Measurements from ENCODE around the gene ITGAE.

The ITGAE gene

GRCh38 chr17:3753624-3754023 lies 47.4 kb downstream of the ITGAE start:
- no peak overlapping the region for H3K27ac ChIP-seq (ENCODE audit: low read depth, low read length)
- 87% methylated on average over 12 of the region's 12 CpGs for WGBS

GRCh38 chr17:3751836-3752235 lies 49.2 kb downstream of the ITGAE start:
- H3K4me3 ChIP-seq (ENCODE audit: low read length), result no peak overlapping the region
- H3K9me3 ChIP-seq (ENCODE audit: insufficient read depth, low read depth, low read length), result no peaks in the 10 kb centered on the region
- H3K36me3 ChIP-seq (ENCODE audit: insufficient read depth, low read length), result no peaks in the 10 kb centered on the region
- no peak overlapping the region for H3K9ac ChIP-seq (ENCODE audit: low read depth, low read length)
- WGBS, result 96% methylated on average over 15 of the region's 15 CpGs
- no peaks in the 10 kb centered on the region for H3K27me3 ChIP-seq (ENCODE audit: insufficient read depth, low read length)
- H3K27ac ChIP-seq (ENCODE audit: low read depth, low read length), result no peak overlapping the region
- H3K4me1 ChIP-seq (ENCODE audit: insufficient read depth, low read length), result no peaks in the 10 kb centered on the region

More at GRCh38 chr17:3753624-3754023, 47.4 kb downstream of the ITGAE start:
- no peak overlapping the region for H3K9ac ChIP-seq (ENCODE audit: low read depth, low read length)
- no peaks in the 10 kb centered on the region for H3K27me3 ChIP-seq (ENCODE audit: insufficient read depth, low read length)
- H3K9me3 ChIP-seq (ENCODE audit: insufficient read depth, low read depth, low read length), result no peaks in the 10 kb centered on the region
- no peak overlapping the region for H3K4me3 ChIP-seq (ENCODE audit: low read length)
- no peaks in the 10 kb centered on the region for H3K36me3 ChIP-seq (ENCODE audit: insufficient read depth, low read length)
- no peaks in the 10 kb centered on the region for H3K4me1 ChIP-seq (ENCODE audit: insufficient read depth, low read length)

GRCh38 chr17:3750926-3751325 lies 50.1 kb downstream of the ITGAE start:
- Histone ChIP-seq H3K4me1 (ENCODE audit: insufficient read depth, low read length) (no peaks in the 10 kb centered on the region), H3K4me3 (ENCODE audit: low read length) (no peak overlapping the region), H3K36me3 (ENCODE audit: insufficient read depth, low read length) (no peaks in the 10 kb centered on the region), H3K27me3 (ENCODE audit: insufficient read depth, low read length) (no peaks in the 10 kb centered on the region), H3K9me3 (ENCODE audit: insufficient read depth, low read depth, low read length) (no peaks in the 10 kb centered on the region), H3K27ac (ENCODE audit: low read depth, low read length) (no peak overlapping the region), H3K9ac (ENCODE audit: low read depth, low read length) (no peak overlapping the region)
- 85% methylated on average over 8 of the region's 8 CpGs for WGBS

- no peaks in the 10 kb centered on the region for H3K36me3 ChIP-seq (ENCODE audit: insufficient read depth, low read length)
- WGBS, result 92% methylated on average over 17 of the region's 17 CpGs
- no peaks in the 10 kb centered on the region for H3K4me1 ChIP-seq (ENCODE audit: insufficient read depth, low read length)
- no peaks in the 10 kb centered on the region for H3K9me3 ChIP-seq (ENCODE audit: insufficient read depth, low read depth, low read length)
- no peak overlapping the region for H3K9ac ChIP-seq (ENCODE audit: low read depth, low read length)
- no peak overlapping the region for H3K4me3 ChIP-seq (ENCODE audit: low read length)
- no peaks in the 10 kb centered on the region for H3K27me3 ChIP-seq (ENCODE audit: insufficient read depth, low read length)
- no peak overlapping the region for H3K27ac ChIP-seq (ENCODE audit: low read depth, low read length)
Observed at GRCh38 chr17:3750296-3750695, 50.7 kb downstream of the ITGAE start.

GRCh38 chr17:3748576-3748975 lies 52.4 kb downstream of the ITGAE start:
- no peak overlapping the region for H3K27ac ChIP-seq (ENCODE audit: low read depth, low read length)
- no peaks in the 10 kb centered on the region for H3K4me1 ChIP-seq (ENCODE audit: insufficient read depth, low read length)
- no peak overlapping the region for H3K4me3 ChIP-seq (ENCODE audit: low read length)
- H3K9me3 ChIP-seq (ENCODE audit: insufficient read depth, low read depth, low read length), result no peaks in the 10 kb centered on the region
- 87% methylated on average over 7 of the region's 7 CpGs for WGBS
- no peak overlapping the region for H3K9ac ChIP-seq (ENCODE audit: low read depth, low read length)
- no peaks in the 10 kb centered on the region for H3K27me3 ChIP-seq (ENCODE audit: insufficient read depth, low read length)
- H3K36me3 ChIP-seq (ENCODE audit: insufficient read depth, low read length), result no peaks in the 10 kb centered on the region

GRCh38 chr17:3747805-3748204 lies 53.2 kb downstream of the ITGAE start:
- Histone ChIP-seq H3K27me3 (ENCODE audit: insufficient read depth, low read length) (no peaks in the 10 kb centered on the region), H3K36me3 (ENCODE audit: insufficient read depth, low read length) (no peaks in the 10 kb centered on the region), H3K9ac (ENCODE audit: low read depth, low read length) (no peak overlapping the region), H3K9me3 (ENCODE audit: insufficient read depth, low read depth, low read length) (no peaks in the 10 kb centered on the region), H3K4me1 (ENCODE audit: insufficient read depth, low read length) (no peaks in the 10 kb centered on the region), H3K27ac (ENCODE audit: low read depth, low read length) (no peak overlapping the region), H3K4me3 (ENCODE audit: low read length) (no peak overlapping the region)
- 90% methylated on average over 9 of the region's 9 CpGs for WGBS

GRCh38 chr17:3745071-3745470 lies 55.9 kb downstream of the ITGAE start:
- no peak overlapping the region for H3K4me3 ChIP-seq (ENCODE audit: low read length)
- H3K27me3 ChIP-seq (ENCODE audit: insufficient read depth, low read length), result no peaks in the 10 kb centered on the region
- H3K9me3 ChIP-seq (ENCODE audit: insufficient read depth, low read depth, low read length), result no peaks in the 10 kb centered on the region
- H3K27ac ChIP-seq (ENCODE audit: low read depth, low read length), result no peak overlapping the region
- no peaks in the 10 kb centered on the region for H3K4me1 ChIP-seq (ENCODE audit: insufficient read depth, low read length)
- WGBS, result 92% methylated on average over 10 of the region's 10 CpGs
- H3K9ac ChIP-seq (ENCODE audit: low read depth, low read length), result no peak overlapping the region
- no peaks in the 10 kb centered on the region for H3K36me3 ChIP-seq (ENCODE audit: insufficient read depth, low read length)

- 0 out of 2 replicates have a peak, but pooled peaks cover 2% of the 10 kb centered on the region for H3K4me1 ChIP-seq (ENCODE audit: insufficient read depth, low read length)
- WGBS, result 93% methylated on average over 3 of the region's 3 CpGs
- H3K27ac ChIP-seq (ENCODE audit: low read depth, low read length), result no peak overlapping the region
Observed at GRCh38 chr17:3744014-3744413, 57.0 kb downstream of the ITGAE start.

GRCh38 chr17:3740611-3741073 lies 60.3 kb downstream of the ITGAE start:
- 81% methylated on average over 12 of the region's 14 CpGs for WGBS
- Histone ChIP-seq H3K27ac (ENCODE audit: low read depth, low read length) (no peak overlapping the region), H3K4me3 (ENCODE audit: low read length) (no peak overlapping the region), H3K36me3 (ENCODE audit: insufficient read depth, low read length) (no peaks in the 10 kb centered on the region), H3K27me3 (ENCODE audit: insufficient read depth, low read length) (no peaks in the 10 kb centered on the region), H3K4me1 (ENCODE audit: insufficient read depth, low read length) (peaks cover 13% of the 10 kb centered on the region; the same call in 1 of the 2 replicates), H3K9me3 (ENCODE audit: insufficient read depth, low read depth, low read length) (no peaks in the 10 kb centered on the region), H3K9ac (ENCODE audit: low read depth, low read length) (no peak overlapping the region)

More at GRCh38 chr17:3744014-3744413, 57.0 kb downstream of the ITGAE start:
- no peaks in the 10 kb centered on the region for H3K36me3 ChIP-seq (ENCODE audit: insufficient read depth, low read length)
- H3K9me3 ChIP-seq (ENCODE audit: insufficient read depth, low read depth, low read length), result no peaks in the 10 kb centered on the region
- no peak overlapping the region for H3K4me3 ChIP-seq (ENCODE audit: low read length)
- H3K27me3 ChIP-seq (ENCODE audit: insufficient read depth, low read length), result no peaks in the 10 kb centered on the region
- H3K9ac ChIP-seq (ENCODE audit: low read depth, low read length), result no peak overlapping the region

GRCh38 chr17:3739422-3740124 lies 61.4 kb downstream of the ITGAE start:
- H3K9ac ChIP-seq (ENCODE audit: low read depth, low read length), result no peak overlapping the region
- H3K4me3 ChIP-seq (ENCODE audit: low read length), result no peak overlapping the region
- H3K27ac ChIP-seq (ENCODE audit: low read depth, low read length), result no peak overlapping the region
- peaks cover 13% of the 10 kb centered on the region; the same call in 1 of the 2 replicates for H3K4me1 ChIP-seq (ENCODE audit: insufficient read depth, low read length)
- H3K36me3 ChIP-seq (ENCODE audit: insufficient read depth, low read length), result no peaks in the 10 kb centered on the region
- no peaks in the 10 kb centered on the region for H3K9me3 ChIP-seq (ENCODE audit: insufficient read depth, low read depth, low read length)
- 87% methylated on average over 15 of the region's 16 CpGs for WGBS
- H3K27me3 ChIP-seq (ENCODE audit: insufficient read depth, low read length), result no peaks in the 10 kb centered on the region

GRCh38 chr17:3738562-3739295 lies 62.3 kb downstream of the ITGAE start:
- no peaks in the 10 kb centered on the region for H3K27me3 ChIP-seq (ENCODE audit: insufficient read depth, low read length)
- no peak overlapping the region for H3K27ac ChIP-seq (ENCODE audit: low read depth, low read length)
- H3K4me3 ChIP-seq (ENCODE audit: low read length), result no peak overlapping the region
- 65% methylated on average over 16 of the region's 16 CpGs for WGBS
- no peaks in the 10 kb centered on the region for H3K9me3 ChIP-seq (ENCODE audit: insufficient read depth, low read depth, low read length)
- peaks cover 13% of the 10 kb centered on the region; the same call in 1 of the 2 replicates for H3K4me1 ChIP-seq (ENCODE audit: insufficient read depth, low read length)
- H3K9ac ChIP-seq (ENCODE audit: low read depth, low read length), result no peak overlapping the region
- no peaks in the 10 kb centered on the region for H3K36me3 ChIP-seq (ENCODE audit: insufficient read depth, low read length)

All from HUES64 (cell line).